ENCODE measurements around the gene TTC31. TPM values are rescaled to one million over a fixed set of nuclear protein-coding genes. Genes with fewer than 3 reads are reported as not detected.
"Not testable (repeated sequence)": the region's sequence is repeated elsewhere in the genome, so short reads cannot be mapped to it uniquely, and the experiment has no call there.

TTC31 gene
- total RNA-seq, 3 donors from 2014 or later = 21.6 to 32.0 (median 27.8) TPM

- H3K27me3 ChIP-seq = no peaks in the 10 kb centered on the region
- H3K36me3 ChIP-seq = no peaks in the 10 kb centered on the region
- no peak for DNase-seq (ENCODE audit: low spot score in 2 of 2)
- no peak for TF ChIP-seq CTCF (IDR thresholded peaks at IDR 0.05)
- no peak for TF ChIP-seq POLR2AphosphoS5 (IDR thresholded peaks at IDR 0.05)
- TF ChIP-seq POLR2A (IDR thresholded peaks at IDR 0.05) = no peak
- peak overlapping the region; percentile 93 to 97 for H3K27ac ChIP-seq
- H3K9me3 ChIP-seq = no peaks in the 10 kb centered on the region
- peaks cover 5 to 15% of the 10 kb centered on the region in 2 donors for H3K4me1 ChIP-seq
- peak overlapping the region; percentile 47 to 84 (median 60) for H3K4me3 ChIP-seq
- intact Hi-C loops (cut with DNase I; ENCODE audit: low total_unique reads) = no loop called here
Observed at GRCh38 chr2:74439373-74439772, 43.5 kb upstream of the TTC31 start.

- H3K4me3 ChIP-seq = peak overlapping the region; percentile 47 to 84 (median 60)
- no peaks in the 10 kb centered on the region for H3K36me3 ChIP-seq
- no peaks in the 10 kb centered on the region for H3K9me3 ChIP-seq
- no peaks in the 10 kb centered on the region for H3K27me3 ChIP-seq
- peak in 1 of 2 donors; percentile 62 for DNase-seq (ENCODE audit: low spot score in 2 of 2)
- intact Hi-C loops (cut with DNase I; ENCODE audit: low total_unique reads) = no loop called here
- H3K27ac ChIP-seq = peak overlapping the region; percentile 93 to 97
- TF ChIP-seq CTCF (IDR thresholded peaks at IDR 0.05) = no peak
- TF ChIP-seq POLR2AphosphoS5 (IDR thresholded peaks at IDR 0.05) = no peak
- H3K4me1 ChIP-seq = peaks cover 5 to 15% of the 10 kb centered on the region in 2 donors
Observed at GRCh38 chr2:74439803-74440377, 43.0 kb upstream of the TTC31 start.

GRCh38 chr2:74440378-74441169 lies 42.3 kb upstream of the TTC31 start:
- Histone ChIP-seq H3K27me3 (no peaks in the 10 kb centered on the region), H3K9me3 (no peaks in the 10 kb centered on the region), H3K36me3 (no peaks in the 10 kb centered on the region), H3K4me1 (peaks cover 5 to 15% of the 10 kb centered on the region in 2 donors), H3K27ac (peak overlapping the region; percentile 93 to 97), H3K4me3 (peak overlapping the region; percentile 47 to 84 (median 60))
- intact Hi-C loops (cut with DNase I; ENCODE audit: low total_unique reads) = no loop called here
- peak; percentile 46 to 69 (median 50) for TF ChIP-seq POLR2AphosphoS5 (IDR thresholded peaks at IDR 0.05)
- TF ChIP-seq CTCF (IDR thresholded peaks at IDR 0.05) = peak; percentile 23 to 41 (median 36)
- no peak for TF ChIP-seq POLR2A (IDR thresholded peaks at IDR 0.05)
- peak; percentile 73 to 78 for DNase-seq (ENCODE audit: low spot score in 2 of 2)

GRCh38 chr2:74441170-74441689 lies 41.7 kb upstream of the TTC31 start:
- DNase-seq (ENCODE audit: low spot score in 2 of 2) = peak in 1 of 2 donors; percentile 42
- Histone ChIP-seq H3K4me1 (peaks cover 5 to 15% of the 10 kb centered on the region in 2 donors), H3K36me3 (no peaks in the 10 kb centered on the region), H3K27me3 (no peaks in the 10 kb centered on the region), H3K27ac (peak overlapping the region; percentile 93 to 97), H3K9me3 (no peaks in the 10 kb centered on the region), H3K4me3 (peak overlapping the region; percentile 47 to 84 (median 60))
- intact Hi-C loops (cut with DNase I; ENCODE audit: low total_unique reads) = no loop called here
- TF ChIP-seq POLR2A (IDR thresholded peaks at IDR 0.05) = no peak

GRCh38 chr2:74441690-74442482 lies 41.0 kb upstream of the TTC31 start, which contains the start of gene RTKN:
TSS of gene RTKN (minus strand) at chr2:74441937. CDS start at chr2:74441816, 121 bp downstream.
- peak; percentile 79 to 82 for DNase-seq (ENCODE audit: low spot score in 2 of 2)
- no peaks in the 10 kb centered on the region for H3K27me3 ChIP-seq
- TF ChIP-seq POLR2AphosphoS5 (IDR thresholded peaks at IDR 0.05) (peak in 2 of 3 donors; percentile 18 to 46), CTCF (IDR thresholded peaks at IDR 0.05) (no peak), POLR2A (IDR thresholded peaks at IDR 0.05) (no peak)
- intact Hi-C loops (cut with DNase I; ENCODE audit: low total_unique reads) = no loop called here
- H3K36me3 ChIP-seq = no peaks in the 10 kb centered on the region
- peak within 1 kb of the TSS; percentile 47 to 84 (median 60) for H3K4me3 ChIP-seq
- peak within 1 kb of the TSS; percentile 93 to 97 for H3K27ac ChIP-seq
- no peaks in the 10 kb centered on the region for H3K9me3 ChIP-seq
- peaks cover 5 to 15% of the 10 kb centered on the region in 2 donors for H3K4me1 ChIP-seq

- H3K9me3 ChIP-seq; H3K36me3 ChIP-seq; H3K27me3 ChIP-seq; DNase-seq (ENCODE audit: low spot score in 2 of 2); intact Hi-C loops (cut with DNase I; ENCODE audit: low total_unique reads): not testable (repeated sequence)
- Histone ChIP-seq H3K27ac (peak overlapping the region; percentile 93 to 97), H3K4me3 (peak overlapping the region; percentile 47 to 84 (median 60)), H3K4me1 (peaks cover 5 to 15% of the 10 kb centered on the region in 2 donors)
Observed at GRCh38 chr2:74442483-74443297, 40.2 kb upstream of the TTC31 start.
